ENCODE results near the gene NRIP1. TPM values are rescaled to one million over a fixed set of nuclear protein-coding genes. Genes with fewer than 3 reads are reported as not detected.

The NRIP1 gene
- total RNA-seq, 1 experiment from 2014 or later, result 19.1 TPM

DNA sequence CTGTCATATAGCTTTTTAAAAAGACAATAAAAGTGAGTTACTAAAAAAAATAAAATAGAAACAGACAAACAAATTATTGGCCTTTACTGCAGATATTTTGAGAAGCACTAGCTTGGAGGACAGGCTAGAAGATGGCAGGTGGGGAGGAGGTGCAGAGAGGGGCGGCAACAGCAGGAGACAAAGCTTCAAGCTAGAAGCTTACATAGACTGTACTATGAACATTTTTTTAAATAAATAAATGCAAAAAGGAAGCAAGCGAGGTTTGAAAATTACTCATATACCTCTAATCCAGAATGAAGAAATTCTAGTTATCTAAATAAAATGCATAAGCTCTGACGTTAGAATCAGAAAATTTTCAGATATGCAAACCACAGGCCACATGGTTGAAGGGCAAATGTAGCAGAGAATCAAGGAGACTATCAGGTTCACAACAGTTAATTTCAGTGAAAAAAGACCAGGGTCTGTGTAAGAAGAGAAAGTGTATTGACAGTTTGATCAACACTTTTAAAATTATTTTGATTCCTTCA lies 54.9 kb downstream of the NRIP1 start:
- H3K36me3 ChIP-seq (ENCODE audit: control insufficient read depth, insufficient read depth, low read length), result no peaks in the 10 kb centered on the region
- POLR2A ChIA-PET, result no interaction called here
- H3K4me3 ChIP-seq (ENCODE audit: low read depth in 2 of 2, low read length in 2 of 2), result no peak overlapping the region
- no TSS peak for BruUV-seq (replicated peaks)
- ATAC-seq, result no peak
- intact Hi-C loops (cut with micrococcal nuclease; ENCODE audit: unreplicated experiment) (no loop called here), in situ Hi-C loops (cut with HindIII; ENCODE audit: low pct_unique_long_range_greater_than_20kb, low sequenced_read_pairs) (no loop called here)
- CTCF ChIA-PET, result interaction anchor here (0.7 kb wide), 1 partner anchor 475 kb away, joined by 5 read pairs; no protein-coding TSS in a partner anchor
- no peaks in the 10 kb centered on the region for H3K9me3 ChIP-seq (ENCODE audit: control insufficient read depth, insufficient read depth, low read depth, low read length)
- H3K4me1 ChIP-seq (ENCODE audit: control insufficient read depth, insufficient read depth, low read length), result peaks cover 5% of the 10 kb centered on the region; the same call in 1 of the 2 replicates
- DNase-seq (ENCODE audit: low read depth, low spot score), result no peak
- no peak overlapping the region for H3K27ac ChIP-seq (ENCODE audit: low read length)
- TF ChIP-seq SIN3A (IDR thresholded peaks at IDR 0.05; ENCODE audit: borderline replicate concordance, insufficient read depth, low read depth, low read length) (no peak), TCF7L2 (IDR thresholded peaks at IDR 0.05; ENCODE audit: low read depth, low read length) (no peak), REST (IDR thresholded peaks at IDR 0.05; ENCODE audit: insufficient read depth in 1 of 2, low read depth in 2 of 2, low read length in 1 of 2) (no peak), POLR2AphosphoS5 (IDR thresholded peaks at IDR 0.05; ENCODE audit: low read depth, low read length) (no peak)
- TF ChIP-seq, protein P1, sequence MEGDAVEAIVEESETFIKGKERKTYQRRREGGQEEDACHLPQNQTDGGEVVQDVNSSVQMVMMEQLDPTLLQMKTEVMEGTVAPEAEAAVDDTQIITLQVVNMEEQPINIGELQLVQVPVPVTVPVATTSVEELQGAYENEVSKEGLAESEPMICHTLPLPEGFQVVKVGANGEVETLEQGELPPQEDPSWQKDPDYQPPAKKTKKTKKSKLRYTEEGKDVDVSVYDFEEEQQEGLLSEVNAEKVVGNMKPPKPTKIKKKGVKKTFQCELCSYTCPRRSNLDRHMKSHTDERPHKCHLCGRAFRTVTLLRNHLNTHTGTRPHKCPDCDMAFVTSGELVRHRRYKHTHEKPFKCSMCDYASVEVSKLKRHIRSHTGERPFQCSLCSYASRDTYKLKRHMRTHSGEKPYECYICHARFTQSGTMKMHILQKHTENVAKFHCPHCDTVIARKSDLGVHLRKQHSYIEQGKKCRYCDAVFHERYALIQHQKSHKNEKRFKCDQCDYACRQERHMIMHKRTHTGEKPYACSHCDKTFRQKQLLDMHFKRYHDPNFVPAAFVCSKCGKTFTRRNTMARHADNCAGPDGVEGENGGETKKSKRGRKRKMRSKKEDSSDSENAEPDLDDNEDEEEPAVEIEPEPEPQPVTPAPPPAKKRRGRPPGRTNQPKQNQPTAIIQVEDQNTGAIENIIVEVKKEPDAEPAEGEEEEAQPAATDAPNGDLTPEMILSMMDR (IDR thresholded peaks at IDR 0.05), result no peak
- no peaks in the 10 kb centered on the region for H3K27me3 ChIP-seq (ENCODE audit: control insufficient read depth, insufficient read depth, low read length)

GRCh38 chr21:15007716-15008296 lies 57.0 kb downstream of the NRIP1 start:
- in situ Hi-C loops (cut with HindIII; ENCODE audit: low pct_unique_long_range_greater_than_20kb, low sequenced_read_pairs), result no loop called here
- intact Hi-C loops (cut with micrococcal nuclease; ENCODE audit: unreplicated experiment), result no loop called here
- Histone ChIP-seq H3K36me3 (ENCODE audit: control insufficient read depth, insufficient read depth, low read length) (no peaks in the 10 kb centered on the region), H3K4me1 (ENCODE audit: control insufficient read depth, insufficient read depth, low read length) (peaks cover 5% of the 10 kb centered on the region; the same call in 1 of the 2 replicates), H3K27me3 (ENCODE audit: control insufficient read depth, insufficient read depth, low read length) (no peaks in the 10 kb centered on the region), H3K4me3 (ENCODE audit: low read depth in 2 of 2, low read length in 2 of 2) (no peak overlapping the region), H3K9me3 (ENCODE audit: control insufficient read depth, insufficient read depth, low read depth, low read length) (no peaks in the 10 kb centered on the region), H3K27ac (ENCODE audit: low read length) (no peak overlapping the region)
- TF ChIP-seq TCF7L2 (IDR thresholded peaks at IDR 0.05; ENCODE audit: low read depth, low read length), result no peak
- TF ChIP-seq REST (IDR thresholded peaks at IDR 0.05; ENCODE audit: insufficient read depth in 1 of 2, low read depth in 2 of 2, low read length in 1 of 2), result no peak
- DNase-seq (ENCODE audit: low read depth, low spot score), result no peak
- BruUV-seq (replicated peaks), result no TSS peak
- ChIA-PET POLR2A (no interaction called here), CTCF (no interaction called here)
- no peak for ATAC-seq
